Sigmoid colon (tissue), 7 donors: ENCODE results near the gene ABHD16A. TPM values are rescaled to one million over a fixed set of nuclear protein-coding genes. Genes with fewer than 3 reads are reported as not detected.

Source experiments
- DNase-seq: peaks from one replicate; pipeline ENCODE4 v3.0.0-alpha.2; 2019
- H3K27ac ChIP-seq, 4 donors: fragments of 200-600 bp; sonication (generic); one replicate each; pipeline ENCODE4 v1.5.1; 2016 to 2019; ENCODE audit warnings: mild to moderate bottlenecking in 1 of 4
- H3K27me3 ChIP-seq, 3 donors: fragments of 200-600 bp; sonication (generic); one replicate each; pipeline ENCODE4 v1.5.1; 2019; ENCODE audit warnings: mild to moderate bottlenecking in 1 of 3
- H3K36me3 ChIP-seq, 4 donors: fragments of 200-600 bp; sonication (generic); one replicate each; pipeline ENCODE4 v1.5.1; 2016 to 2019
- H3K4me1 ChIP-seq, 4 donors: fragments of 200-600 bp; sonication (generic); one replicate each; pipeline ENCODE4 v1.5.1; 2017 to 2019
- H3K4me3 ChIP-seq, 4 donors: fragments of 200-600 bp; sonication (generic); one replicate each; pipeline ENCODE4 v1.5.1; 2017 to 2019; ENCODE audit warnings: mild to moderate bottlenecking in 2 of 4, moderate library complexity in 1 of 4
- H3K9me3 ChIP-seq, 4 donors: fragments of 200-600 bp in 3 of 4; sonication (generic) in 3 of 4; one replicate each; pipeline versions ENCODE4 v1.5.1 to v1.6.1; 2013 to 2019
- EP300 ChIP-seq, 4 donors: sonication (generic); formaldehyde crosslinking; IDR thresholded peaks; one replicate each; pipeline ENCODE4 v1.6.1; 2017; ENCODE audit warnings: antibody characterized with exemption in 4 of 4
- POLR2A ChIP-seq, 2 donors: fragments of 450-650 bp; IDR thresholded peaks; one replicate each; pipeline ENCODE4 v1.6.1; 2016; ENCODE audit warnings: antibody characterized with exemption in 2 of 2, mild to moderate bottlenecking in 2 of 2, moderate library complexity in 2 of 2
- POLR2AphosphoS5 ChIP-seq, 4 donors: sonication (generic); formaldehyde crosslinking; IDR thresholded peaks; one replicate each; pipeline ENCODE4 v1.6.1; 2017; ENCODE audit warnings: antibody characterized with exemption in 4 of 4
- WGBS, 2 donors: extraction: QIAGEN DNeasy Blood & Tissue Kit; methylation state at CpG; one replicate each; pipeline ENCODE4 v1.1.7; 2013; 5-methylcytosine and 5-hydroxymethylcytosine counted together
- intact Hi-C: fragments of 100-400 bp; cut with DNase I; formaldehyde crosslinking; loops from one replicate; pipeline ENCODE4 v1.15.1; 2023
- polyA plus RNA-seq, 3 donors: library from polyadenylated mRNA; stranded (reverse); fragments of 200-250 nt; gene quantifications; one replicate each; pipeline ENCODE4 v1.2.3, GENCODE V29; 2013
- total RNA-seq, 4 donors: library from RNA; depleted of rRNA; stranded (reverse); fragments of >200 nt; gene quantifications; one replicate each; pipeline ENCODE4 v1.1.0, GENCODE V29; 2016
- TF ChIP-seq, protein P1 (sequence below), 4 experiments: fragments of 450-650 bp in 3 of 4; fragments of 200-600 bp in 1 of 4; IDR thresholded peaks; one replicate each; pipeline ENCODE4 v1.5.1; 2016 to 2019; ENCODE audit warnings: antibody characterized with exemption in 4 of 4, mild to moderate bottlenecking in 3 of 4, moderate library complexity in 2 of 4
- donor health status: healthy with polysubstance abuse.
- donor health status: Bipolar disorder and iron deficiency.
- donor health status: healthy.

The ABHD16A gene
- total and polyA plus RNA-seq, 7 donors, result 16.9 to 63.4 (median 40.3) TPM

- WGBS, 2 donors, result 0 to 1% methylated on average over 24 of the region's 24 CpGs
- H3K9me3 ChIP-seq, result no peaks in the 10 kb centered on the region
- H3K4me3 ChIP-seq, result peak within 1 kb of the TSS; percentile 64 to 76 (median 73)
- H3K27ac ChIP-seq, result peak within 1 kb of the TSS; percentile 92 to 98 (median 94)
- DNase-seq, result peak; percentile 95
- intact Hi-C loops, result no loop called here
- no peak for TF ChIP-seq EP300 (IDR thresholded peaks at IDR 0.05)
- TF ChIP-seq POLR2AphosphoS5 (IDR thresholded peaks at IDR 0.05), result peak; percentile 97 to 98 (median 98)
- TF ChIP-seq, protein P1, sequence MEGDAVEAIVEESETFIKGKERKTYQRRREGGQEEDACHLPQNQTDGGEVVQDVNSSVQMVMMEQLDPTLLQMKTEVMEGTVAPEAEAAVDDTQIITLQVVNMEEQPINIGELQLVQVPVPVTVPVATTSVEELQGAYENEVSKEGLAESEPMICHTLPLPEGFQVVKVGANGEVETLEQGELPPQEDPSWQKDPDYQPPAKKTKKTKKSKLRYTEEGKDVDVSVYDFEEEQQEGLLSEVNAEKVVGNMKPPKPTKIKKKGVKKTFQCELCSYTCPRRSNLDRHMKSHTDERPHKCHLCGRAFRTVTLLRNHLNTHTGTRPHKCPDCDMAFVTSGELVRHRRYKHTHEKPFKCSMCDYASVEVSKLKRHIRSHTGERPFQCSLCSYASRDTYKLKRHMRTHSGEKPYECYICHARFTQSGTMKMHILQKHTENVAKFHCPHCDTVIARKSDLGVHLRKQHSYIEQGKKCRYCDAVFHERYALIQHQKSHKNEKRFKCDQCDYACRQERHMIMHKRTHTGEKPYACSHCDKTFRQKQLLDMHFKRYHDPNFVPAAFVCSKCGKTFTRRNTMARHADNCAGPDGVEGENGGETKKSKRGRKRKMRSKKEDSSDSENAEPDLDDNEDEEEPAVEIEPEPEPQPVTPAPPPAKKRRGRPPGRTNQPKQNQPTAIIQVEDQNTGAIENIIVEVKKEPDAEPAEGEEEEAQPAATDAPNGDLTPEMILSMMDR (IDR thresholded peaks at IDR 0.05), result no peak
- TF ChIP-seq POLR2A (IDR thresholded peaks at IDR 0.05), result peak; percentile 88 to 97
- no peaks in the 10 kb centered on the region for H3K27me3 ChIP-seq
- peaks cover 0 to 49% (median 40%) of the 10 kb centered on the region in 4 donors for H3K4me1 ChIP-seq
- H3K36me3 ChIP-seq, result peaks cover 23 to 30% (median 27%) of the 10 kb centered on the region in 4 donors
These were observed 33.1 kb upstream of the ABHD16A start, which contains the start of gene CLIC1 for GRCh38 chr6:31736021-31736767. CLIC1 (minus strand) TSS chr6:31736530; CDS start chr6:31736300, 230 bp downstream.

DNA sequence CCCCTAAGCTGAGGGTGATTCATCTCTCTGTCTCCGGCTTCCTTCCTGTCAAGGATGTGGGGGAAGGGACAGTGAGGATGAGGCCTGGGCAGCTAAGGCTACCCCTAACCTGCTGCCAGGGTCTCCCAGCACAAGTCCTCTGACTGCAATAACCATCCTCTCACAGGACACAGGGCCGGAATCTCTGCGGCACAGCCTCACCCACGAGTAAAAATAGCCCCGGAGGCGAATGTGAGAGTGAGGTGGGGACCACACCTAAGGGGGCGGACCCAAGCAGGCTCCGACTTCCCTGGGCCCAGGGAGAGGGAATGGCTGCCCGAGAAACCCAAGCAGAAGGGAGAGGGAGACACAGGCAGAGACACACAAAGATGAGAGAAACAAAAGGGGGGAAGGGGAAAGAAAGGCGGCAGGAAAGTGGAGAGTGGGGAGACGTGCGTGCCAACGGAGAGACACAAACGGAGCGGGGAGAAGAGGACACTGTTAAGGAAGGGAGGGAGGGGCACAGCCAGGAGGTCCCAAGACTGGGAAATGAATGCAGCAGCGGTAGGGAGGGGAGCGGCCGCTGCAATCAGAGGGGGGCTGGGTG is 31.8 kb upstream of the ABHD16A start:
- Histone ChIP-seq H3K4me1 (peaks cover 0 to 45% (median 37%) of the 10 kb centered on the region in 4 donors), H3K36me3 (peaks cover 24 to 36% (median 28%) of the 10 kb centered on the region in 4 donors), H3K27ac (peak overlapping the region; percentile 92 to 98 (median 94)), H3K9me3 (no peaks in the 10 kb centered on the region), H3K27me3 (no peaks in the 10 kb centered on the region), H3K4me3 (peak overlapping the region; percentile 64 to 76 (median 73))
- 0% methylated on average over 18 of the region's 18 CpGs for WGBS, 2 donors
- no peak for DNase-seq
- intact Hi-C loops, result no loop called here
- peak in 2 of 4 donors; percentile 29 to 60 for TF ChIP-seq POLR2AphosphoS5 (IDR thresholded peaks at IDR 0.05)
- no peak for TF ChIP-seq EP300 (IDR thresholded peaks at IDR 0.05)
- TF ChIP-seq, protein P1 (IDR thresholded peaks at IDR 0.05), result no peak
- peak in 1 of 2 donors; percentile 49 for TF ChIP-seq POLR2A (IDR thresholded peaks at IDR 0.05)

DNA sequence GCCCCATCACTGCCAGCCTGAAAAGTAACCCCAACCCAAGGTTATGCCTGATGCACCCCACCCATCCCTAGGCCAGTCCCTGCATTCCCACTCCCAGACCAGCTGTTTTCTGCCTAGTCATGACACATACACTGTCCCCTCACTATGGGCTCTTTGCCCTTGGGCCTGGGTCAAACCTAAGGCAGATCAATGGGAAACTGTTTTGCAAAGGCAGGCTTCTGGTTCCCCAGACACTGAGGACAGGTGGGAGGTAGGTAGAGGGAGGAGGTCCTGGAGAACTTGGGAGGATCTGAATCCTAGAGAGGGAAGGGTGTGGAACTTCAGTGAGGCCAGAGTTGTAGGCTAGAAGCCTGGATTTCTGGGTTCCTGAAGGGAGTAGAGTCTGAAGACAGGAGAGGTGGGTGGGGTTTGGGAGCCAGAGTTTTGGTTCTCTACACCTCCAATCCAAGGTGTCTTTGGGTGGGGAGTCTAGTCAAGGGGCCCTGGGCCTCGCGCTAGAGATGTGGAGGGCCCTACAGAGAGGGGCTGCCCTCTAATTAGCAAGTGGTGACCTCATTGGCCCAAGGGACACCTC is 31.2 kb upstream of the ABHD16A start:
- Histone ChIP-seq H3K4me3 (peak overlapping the region; percentile 64 to 76 (median 73)), H3K9me3 (no peaks in the 10 kb centered on the region), H3K27me3 (no peaks in the 10 kb centered on the region), H3K4me1 (peaks cover 0 to 42% (median 35%) of the 10 kb centered on the region in 4 donors), H3K36me3 (peaks cover 24 to 36% (median 28%) of the 10 kb centered on the region in 4 donors), H3K27ac (peak overlapping the region; percentile 92 to 98 (median 94))
- WGBS, 2 donors, result 1 to 9% methylated on average over 2 of the region's 2 CpGs
- DNase-seq, result no peak
- intact Hi-C loops, result no loop called here
- TF ChIP-seq, protein P1 (IDR thresholded peaks at IDR 0.05), result no peak
- TF ChIP-seq POLR2A (IDR thresholded peaks at IDR 0.05), result no peak
- TF ChIP-seq POLR2AphosphoS5 (IDR thresholded peaks at IDR 0.05), result no peak
- TF ChIP-seq EP300 (IDR thresholded peaks at IDR 0.05), result no peak

DNA sequence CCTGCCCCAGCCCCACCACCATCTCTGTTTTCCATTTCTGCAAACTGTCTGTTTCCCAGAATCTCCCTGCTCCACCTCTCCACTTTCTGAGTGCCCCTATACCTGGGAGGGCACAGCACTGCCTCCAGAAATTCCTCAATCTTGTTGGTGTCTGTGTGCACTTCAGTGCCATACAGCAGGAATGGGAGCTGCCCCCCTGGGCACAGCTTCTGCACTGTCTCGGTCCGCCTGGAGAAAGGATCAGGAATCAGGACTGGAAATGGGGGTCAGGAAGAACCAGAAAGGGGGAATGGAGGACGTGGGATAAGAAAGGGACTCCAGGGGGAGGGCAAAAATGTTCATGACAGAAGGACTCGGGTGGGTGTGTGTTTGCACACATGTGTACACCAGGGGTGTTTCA is 30.6 kb upstream of the ABHD16A start:
- Histone ChIP-seq H3K36me3 (peaks cover 24 to 36% (median 28%) of the 10 kb centered on the region in 4 donors), H3K4me3 (no peak overlapping the region), H3K4me1 (peaks cover 0 to 39% (median 34%) of the 10 kb centered on the region in 4 donors), H3K27me3 (no peaks in the 10 kb centered on the region), H3K27ac (peak overlapping the region; percentile 92 to 98 (median 94)), H3K9me3 (no peaks in the 10 kb centered on the region)
- TF ChIP-seq POLR2AphosphoS5 (IDR thresholded peaks at IDR 0.05), result no peak
- no peak for TF ChIP-seq POLR2A (IDR thresholded peaks at IDR 0.05)
- no peak for TF ChIP-seq EP300 (IDR thresholded peaks at IDR 0.05)
- TF ChIP-seq, protein P1 (IDR thresholded peaks at IDR 0.05), result no peak
- DNase-seq, result no peak
- WGBS, 2 donors, result 68 to 80% methylated on average over 4 of the region's 4 CpGs
- intact Hi-C loops, result no loop called here
